HG02571 (cell line): ENCODE data around the gene ANKK1.

Source experiments
- ATAC-seq: cut with Tn5 transposase; IDR thresholded peaks from one replicate; pipeline ENCODE4 v1.9.1; 2021; ENCODE audit warnings: mild to moderate bottlenecking, moderate library complexity; ENCODE audit not compliant: unreplicated experiment

ANKK1 gene

DNA sequence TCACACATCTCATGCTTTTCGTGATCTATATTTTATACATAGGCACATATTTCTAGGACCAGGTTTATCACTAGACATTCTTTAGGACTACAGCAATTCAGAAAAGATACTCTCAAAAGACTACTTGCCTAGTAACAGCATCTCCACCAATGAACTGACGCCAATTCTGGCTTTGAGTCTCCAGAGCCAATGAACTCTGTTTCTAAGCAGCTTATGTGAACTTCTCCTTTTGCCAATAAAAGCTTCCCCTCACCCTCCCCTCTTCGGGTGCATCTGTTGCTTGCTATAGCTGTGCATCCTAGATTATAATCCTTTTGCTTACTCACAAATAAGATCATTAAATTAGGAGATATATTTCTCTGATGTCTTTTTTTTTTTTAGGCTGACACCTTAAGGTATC is 11.4 kb upstream of the ANKK1 start:
- no peak for ATAC-seq

DNA sequence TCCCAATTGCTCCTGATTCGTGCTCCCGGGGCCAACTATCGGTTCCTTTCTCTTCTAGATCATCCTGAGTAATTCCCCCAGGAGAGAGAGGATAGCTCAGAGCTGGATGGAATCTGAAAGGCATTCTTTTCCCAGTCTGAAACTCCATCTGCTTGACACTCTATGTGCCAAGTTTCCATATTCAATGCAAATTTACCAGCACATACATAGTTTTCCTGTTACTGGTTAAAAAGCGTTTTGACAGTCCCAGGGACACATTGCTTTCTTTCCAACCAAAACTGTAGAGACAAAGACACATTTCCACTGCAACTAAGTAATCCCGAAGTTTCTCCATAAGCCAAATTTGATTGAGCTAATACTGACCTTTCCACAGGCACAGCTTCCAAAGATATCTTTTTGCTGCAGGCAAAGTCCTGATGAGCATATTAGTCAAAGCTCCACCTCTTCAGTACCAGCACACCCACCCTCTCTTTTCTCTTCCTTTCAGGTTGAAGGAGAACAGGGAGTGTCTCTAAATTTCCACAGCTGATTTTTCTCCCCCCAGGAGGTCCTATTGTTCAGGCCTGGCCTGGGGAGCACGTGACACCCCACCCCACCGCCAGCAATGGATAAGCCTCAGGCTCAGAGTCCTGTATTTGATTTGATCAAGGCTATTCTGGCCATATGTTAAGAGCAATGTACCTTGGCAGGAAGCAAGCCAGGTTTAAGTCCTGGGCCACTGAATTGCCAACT is 9.7 kb upstream of the ANKK1 start:
- no peak for ATAC-seq

DNA sequence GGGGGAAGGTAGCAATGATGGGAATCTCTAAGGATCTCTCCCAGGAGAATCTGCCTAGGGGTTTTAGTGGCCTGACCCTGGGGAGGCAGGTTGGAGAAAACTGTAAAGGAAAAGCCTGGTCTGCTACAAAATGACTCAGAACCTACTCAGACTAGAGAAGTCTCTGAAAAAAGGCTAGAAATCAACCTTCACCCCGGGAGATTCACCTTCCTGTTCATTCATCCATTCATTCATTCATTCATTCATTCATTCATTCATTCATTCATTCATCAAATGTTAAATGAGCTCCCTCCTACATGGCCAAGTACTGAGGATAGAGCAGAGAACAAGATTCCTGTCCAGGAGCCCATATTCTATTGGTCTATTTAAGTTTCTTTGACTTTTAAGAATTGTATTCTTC is 8.9 kb upstream of the ANKK1 start:
- no peak for ATAC-seq

DNA sequence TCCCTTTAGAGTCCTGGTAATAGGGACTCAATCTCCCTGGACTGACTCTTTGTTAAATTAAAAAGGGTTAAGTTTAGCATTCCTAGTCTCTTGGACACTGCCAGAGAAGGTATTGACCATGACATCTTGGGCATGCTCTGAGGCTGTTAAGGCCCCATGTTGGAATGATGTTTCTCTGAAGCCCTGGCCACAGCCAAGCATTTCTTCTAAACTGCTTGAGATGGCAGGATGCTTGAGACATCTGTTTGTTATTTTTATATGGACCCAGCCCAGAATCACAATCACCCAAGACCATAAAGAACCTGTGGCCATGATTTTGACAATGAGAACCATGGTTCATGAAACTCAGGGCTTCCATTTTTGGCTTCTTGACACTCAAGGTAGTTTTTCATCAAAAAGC is 5.5 kb upstream of the ANKK1 start:
- no peak for ATAC-seq

DNA sequence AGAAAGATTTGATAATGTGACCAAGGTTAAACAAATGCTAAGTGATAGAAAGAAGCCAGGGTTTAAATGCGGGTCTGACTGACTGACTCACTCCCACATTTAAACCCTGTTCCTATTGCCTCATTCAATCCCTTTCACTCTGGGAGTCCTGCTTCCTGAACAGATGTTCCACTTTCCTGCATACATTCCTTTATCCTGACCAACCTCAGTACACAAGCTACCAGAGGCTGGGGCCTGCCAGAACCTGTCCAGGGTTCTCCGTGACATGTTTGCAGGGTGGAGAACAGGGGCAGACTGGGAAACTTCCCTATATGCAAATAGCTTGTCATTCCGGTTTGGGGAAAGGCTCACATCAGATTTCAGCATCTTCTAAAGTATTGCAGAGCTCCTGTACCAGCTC is 3.0 kb upstream of the ANKK1 start:
- no peak for ATAC-seq

- no peak for ATAC-seq
These were observed 1.8 kb upstream of the ANKK1 start for GRCh38 chr11:113385749-113386148.

DNA sequence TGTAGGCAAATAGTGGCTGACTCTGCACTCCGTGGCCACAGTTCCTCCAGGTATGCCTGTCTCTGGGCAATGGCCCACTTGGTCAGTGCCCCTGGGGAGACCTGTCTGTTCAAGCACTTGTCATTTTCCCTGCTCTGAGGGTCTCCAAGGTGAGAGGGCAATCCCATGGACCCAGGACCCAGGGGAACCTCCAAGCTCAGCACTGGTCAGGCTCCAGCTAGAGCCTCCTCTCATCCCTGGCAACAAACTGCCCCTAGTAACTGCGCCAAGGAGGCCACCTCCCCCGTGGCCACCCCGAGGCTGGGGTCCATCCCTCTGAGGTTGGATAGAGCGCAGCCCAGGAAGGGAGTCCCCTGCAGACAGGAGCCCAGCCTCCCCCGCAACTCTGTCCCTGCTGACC is 713 bp upstream of the ANKK1 start:
- no peak for ATAC-seq

- no peak for ATAC-seq
These were observed 1.7 kb downstream of the ANKK1 start for GRCh38 chr11:113389272-113389671.

DNA sequence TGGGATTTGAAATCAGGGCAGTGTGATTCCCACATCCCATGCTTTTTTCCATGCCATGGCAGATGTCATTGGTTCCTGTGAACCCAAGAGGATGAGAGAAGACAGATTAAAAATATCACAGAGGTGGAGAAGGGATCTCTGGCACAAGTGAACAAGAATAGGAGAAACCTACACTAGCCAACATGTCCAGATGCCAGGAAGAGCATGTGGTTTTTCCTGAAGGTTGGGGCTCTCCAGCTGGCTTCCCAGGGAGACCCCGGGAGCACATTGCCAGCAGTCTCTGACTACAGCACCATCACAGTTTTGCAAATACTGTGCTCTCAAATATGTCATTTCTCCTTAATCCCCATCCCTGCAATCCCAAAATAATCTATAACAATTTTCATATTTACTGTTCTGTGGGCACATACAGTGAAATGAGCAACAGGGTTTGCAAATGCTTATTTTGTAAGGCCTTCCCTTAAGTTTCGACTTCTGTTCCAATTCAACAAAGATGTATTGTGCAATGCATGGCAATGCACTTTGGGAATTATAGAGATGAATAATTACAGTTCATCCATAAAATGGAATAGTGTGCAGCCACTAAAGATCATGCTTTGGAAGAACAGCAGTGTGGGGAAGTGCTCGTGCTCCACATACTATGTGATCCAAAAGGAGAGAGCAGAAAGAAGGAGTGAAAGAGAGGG is 4.8 kb downstream of the ANKK1 start:
- no peak for ATAC-seq

- no peak for ATAC-seq
These were observed 6.0 kb downstream of the ANKK1 start for GRCh38 chr11:113393501-113393985.

DNA sequence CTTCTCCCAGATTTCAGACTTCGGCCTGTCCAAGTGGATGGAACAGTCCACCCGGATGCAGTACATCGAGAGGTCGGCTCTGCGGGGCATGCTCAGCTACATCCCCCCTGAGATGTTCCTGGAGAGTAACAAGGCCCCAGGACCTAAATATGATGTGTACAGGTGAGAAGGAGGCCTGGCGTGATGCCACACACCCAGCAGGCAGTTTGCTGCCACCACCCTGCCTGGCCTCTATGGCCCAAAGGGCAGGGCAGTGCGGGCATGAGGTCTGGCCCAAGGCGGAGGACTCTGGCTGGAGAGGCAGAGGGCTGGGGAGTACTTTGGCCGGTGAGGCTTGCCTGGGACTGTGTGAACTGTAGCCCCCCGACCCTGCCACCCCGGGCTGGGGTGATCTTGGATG is 7.3 kb downstream of the ANKK1 start:
- ATAC-seq, result no peak

GRCh38 chr11:113395782-113396336 is 8.3 kb downstream of the ANKK1 start:
- ATAC-seq, result no peak

DNA sequence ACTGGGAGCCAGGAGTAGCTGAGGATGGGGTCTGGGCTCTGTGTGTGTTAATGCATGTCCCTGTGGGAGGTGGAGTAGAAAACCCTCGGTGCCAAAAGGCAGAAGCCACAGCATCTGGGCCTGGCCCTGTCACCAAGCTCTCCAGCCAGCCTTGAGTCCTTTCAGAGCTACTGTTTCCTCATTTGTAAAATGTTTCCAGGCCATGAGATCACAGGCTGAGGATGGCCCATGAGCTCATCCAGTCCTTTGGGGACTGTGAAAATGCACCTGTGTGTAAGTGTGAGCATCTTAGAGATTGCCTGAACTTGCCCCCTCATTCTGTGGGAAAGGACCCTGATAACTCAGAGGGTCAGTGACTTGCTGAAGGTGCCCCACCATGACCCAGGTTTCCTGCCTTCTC is 9.1 kb downstream of the ANKK1 start:
- no peak for ATAC-seq

DNA sequence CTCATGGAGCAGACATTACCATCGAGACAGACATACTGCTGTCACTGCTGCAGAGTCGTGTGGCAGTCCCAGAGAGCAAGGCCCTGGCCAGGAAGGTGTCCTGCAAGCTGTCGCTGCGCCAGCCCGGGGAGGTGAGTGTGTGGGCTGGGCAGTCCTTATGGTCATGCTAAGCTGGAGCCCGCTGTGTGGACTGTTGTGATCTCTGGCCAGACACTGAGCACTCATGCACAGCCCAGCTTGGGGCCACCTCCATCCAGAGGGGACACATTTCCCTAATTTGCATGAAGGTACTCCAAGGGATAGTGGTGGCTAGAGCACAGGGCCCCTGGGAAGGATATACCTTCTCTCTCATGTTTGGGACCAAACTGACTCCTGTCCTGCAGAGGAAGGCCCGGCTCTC is 9.6 kb downstream of the ANKK1 start:
- ATAC-seq, result no peak

DNA sequence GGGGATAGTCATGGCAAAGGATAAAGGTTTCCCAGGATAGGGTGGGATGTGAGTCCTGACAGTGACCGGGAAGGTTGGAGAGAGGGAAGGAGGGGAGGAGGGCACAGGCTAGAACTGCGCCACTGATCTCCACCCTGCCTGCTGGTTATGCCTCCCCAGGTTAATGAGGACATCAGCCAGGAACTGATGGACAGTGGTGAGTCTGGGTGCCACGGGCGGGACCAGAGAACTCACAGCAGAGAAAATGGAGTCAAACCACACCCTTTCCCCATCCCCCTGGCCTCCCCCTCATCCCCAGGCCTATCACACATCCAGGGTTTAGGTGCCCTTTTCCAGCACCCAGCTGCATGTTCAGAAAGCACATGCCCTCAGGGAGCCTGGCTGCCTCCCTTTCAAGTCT is 10.2 kb downstream of the ANKK1 start:
- no peak for ATAC-seq

- no peak for ATAC-seq
These were observed 11.3 kb downstream of the ANKK1 start for GRCh38 chr11:113398669-113399430.

- ATAC-seq, result no peak
These were observed 13.2 kb downstream of the ANKK1 start for GRCh38 chr11:113400631-113401230.

- no peak for ATAC-seq
These were observed 14.1 kb downstream of the ANKK1 start for GRCh38 chr11:113401718-113402117.

GRCh38 chr11:113404859-113405430 is 17.4 kb downstream of the ANKK1 start:
- ATAC-seq, result no peak

- no peak for ATAC-seq
These were observed 18.3 kb downstream of the ANKK1 start for GRCh38 chr11:113405724-113406478.
